K562 (cell line): Measurements from ENCODE around the gene HES3. TPM values are rescaled to one million over a fixed set of nuclear protein-coding genes. Genes with fewer than 3 reads are reported as not detected.
A peak's percentile ranks its signal among the peaks of the same experiment; 100 is the strongest.

ENCODE experiments used
- BHLHE40 ChIP-seq: IDR thresholded peaks from 2 replicates; pipeline ENCODE4 v1.6.1; 2011; ENCODE audit warnings: low read length, improper control_type of control experiment
- BRCA1 ChIP-seq, 2 experiments: fragments of 450-650 bp in 1 of 2; sonication (generic) in 1 of 2; formaldehyde crosslinking in 1 of 2; IDR thresholded peaks; 2 replicates each; pipeline versions ENCODE4 v1.5.0 to v1.6.1; 2017 to 2020; ENCODE audit warnings: mild to moderate bottlenecking in 1 of 2, missing genetic modification reagents in 1 of 2
- E2F6 ChIP-seq, 2 experiments: IDR thresholded peaks; 2 replicates each; pipeline ENCODE4 v1.6.1; 2011; ENCODE audit warnings: borderline replicate concordance in 1 of 2, control low read depth in 1 of 2, low read depth in 1 of 2, low read length in 1 of 2, mild to moderate bottlenecking in 1 of 2, mixed read lengths in 1 of 2, moderate library complexity in 1 of 2; ENCODE audit not compliant: insufficient read depth in 1 of 2, insufficient read length in 1 of 2, poor library complexity in 1 of 2, severe bottlenecking in 1 of 2; ENCODE audit errors: extremely low read depth in 1 of 2
- HDAC1 ChIP-seq, 2 experiments: fragments of 450-650 bp; IDR thresholded peaks; 2 replicates each; pipeline ENCODE4 v1.6.1; 2016 to 2017; ENCODE audit warnings: inconsistent platforms in 1 of 2, mild to moderate bottlenecking in 1 of 2, moderate library complexity in 1 of 2
- L3MBTL2 ChIP-seq: fragments of 450-650 bp; IDR thresholded peaks from 2 replicates; pipeline ENCODE4 v1.6.1; 2016; ENCODE audit warnings: mild to moderate bottlenecking, moderate library complexity
- MEF2A ChIP-seq: IDR thresholded peaks from 2 replicates; pipeline ENCODE4 v1.6.1; 2011; ENCODE audit warnings: low read depth, mild to moderate bottlenecking, low read length, moderate library complexity; ENCODE audit not compliant: control insufficient read depth
- MNT ChIP-seq, 2 experiments: fragments of 450-650 bp; conservative IDR thresholded peaks; 2 replicates each; pipeline ENCODE4 v1.6.1; 2017; ENCODE audit warnings: mild to moderate bottlenecking in 2 of 2, moderate library complexity in 2 of 2
- MYC ChIP-seq, 2 experiments: fragments of 250-450 bp in 1 of 2; sonication (Bioruptor Pico) in 1 of 2; IDR thresholded peaks; 2 replicates each; pipeline versions ENCODE4 v1.5.1 to v1.6.1; 2012 to 2021; ENCODE audit warnings: low read depth in 2 of 2, borderline replicate concordance in 1 of 2, improper control_type of control experiment in 1 of 2, low read length in 1 of 2, mild to moderate bottlenecking in 1 of 2, moderate library complexity in 1 of 2
- NFRKB ChIP-seq: fragments of 450-650 bp; IDR thresholded peaks from 2 replicates; pipeline ENCODE4 v1.6.1; 2016; ENCODE audit warnings: low read depth
- NKRF ChIP-seq: fragments of 450-650 bp; IDR thresholded peaks from 2 replicates; pipeline ENCODE4 v1.6.1; 2016; ENCODE audit warnings: borderline replicate concordance
- NR2C1 ChIP-seq, 2 experiments: fragments of 450-650 bp; IDR thresholded peaks; 2 replicates each; pipeline ENCODE4 v1.6.1; 2017; ENCODE audit warnings: mild to moderate bottlenecking in 2 of 2, antibody characterized with exemption in 1 of 2, inconsistent platforms in 1 of 2, missing compliant biosample characterization in 1 of 2, missing genetic modification characterization in 1 of 2
- PKNOX1 ChIP-seq: fragments of 450-650 bp; IDR thresholded peaks from 2 replicates; pipeline ENCODE4 v1.6.1; 2016
- RUNX1 ChIP-seq: sonication (generic); IDR thresholded peaks from 2 replicates; pipeline ENCODE4 v1.6.1; 2016; ENCODE audit warnings: antibody characterized with exemption, low read depth
- SP1 ChIP-seq: sonication (generic); formaldehyde crosslinking; IDR thresholded peaks from 2 replicates; pipeline ENCODE4 v1.8.1; 2022; ENCODE audit warnings: mild to moderate bottlenecking, missing genetic modification reagents
- ZBTB33 ChIP-seq: sonication (generic); formaldehyde crosslinking; IDR thresholded peaks from 2 replicates; pipeline ENCODE4 v1.8.1; 2023; ENCODE audit warnings: mild to moderate bottlenecking, missing genetic modification reagents
- ZNF311 ChIP-seq: fragments of 250-450 bp; sonication (Bioruptor Pico); IDR thresholded peaks from 2 replicates; pipeline ENCODE4 v1.4.0; 2020; ENCODE audit warnings: mild to moderate bottlenecking, moderate library complexity
- polyA plus RNA-seq, 8 experiments: library from polyadenylated mRNA; depleted of rRNA in 4 of 8; stranded (reverse) in 5 of 8; unstranded in 3 of 8; fragments of >200 nt; fragmentation: Nextera tagmentation in 2 of 8; fragmentation: Illumina TruSeq in 1 of 8; extraction: Ambion mirVana in 2 of 8; extraction: Trizol in 1 of 8; gene quantifications; 2 replicates each; pipeline versions ENCODE4 v1.2.1 to v1.2.3, GENCODE V29; 2011 to 2014; ENCODE audit warnings: inconsistent platforms in 1 of 8, missing spikeins in 1 of 8
- total RNA-seq, 7 experiments: library from RNA; depleted of rRNA in 6 of 7; stranded (reverse); fragments of >200 nt in 6 of 7; fragmentation: Illumina TruSeq in 2 of 7; extraction: Trizol in 2 of 7; gene quantifications; 2 replicates each; pipeline versions ENCODE4 v1.2.1 to v1.2.3, GENCODE V29; 2011 to 2021; ENCODE audit warnings: low replicate concordance in 1 of 7

Gene HES3
- total and polyA plus RNA-seq, 9 of the 15 experiments (the other 6 are each of a cell fraction or from before 2014, with no cell fraction given): not detected

- 0 out of 2 replicates have a peak, but pooled peaks have one; percentile 25 for TF ChIP-seq NKRF
- peak; percentile 34 to 79 for TF ChIP-seq E2F6 (IDR thresholded peaks at IDR 0.05; ENCODE audit: borderline replicate concordance in 1 of 2, extremely low read depth in 1 of 2, insufficient read depth in 1 of 2, insufficient read length in 1 of 2, low read depth in 1 of 2, low read length in 1 of 2, poor library complexity in 1 of 2, severe bottlenecking in 1 of 2)
- TF ChIP-seq MNT (conservative IDR thresholded peaks at IDR 0.05): peak in 1 of 2 experiments; percentile 73; a peak in 2 of 4 replicates
- peak; percentile 72 for TF ChIP-seq L3MBTL2
- peak; percentile 48; the same call in 1 of the 2 replicates for TF ChIP-seq ZBTB33 (CRISPR knock-in tag)
- TF ChIP-seq NR2C1 (IDR thresholded peaks at IDR 0.05): no peak
- peak; percentile 53; the same call in 1 of the 2 replicates for TF ChIP-seq NR2C1 (tag; IDR thresholded peaks at IDR 0.05)
- no peak for TF ChIP-seq RUNX1
- peak; percentile 85 for TF ChIP-seq MEF2A
- 0 out of 4 replicates have a peak, but pooled peaks of 1 of the 2 experiments have one; percentile 32 for TF ChIP-seq HDAC1 (IDR thresholded peaks at IDR 0.05)
- peak; percentile 53; the same call in 1 of the 2 replicates for TF ChIP-seq MYC (IDR thresholded peaks at IDR 0.05; ENCODE audit: low read depth, low read length)
- TF ChIP-seq MYC (CRISPR knock-in tag; IDR thresholded peaks at IDR 0.05; ENCODE audit: borderline replicate concordance, low read depth): no peak
- no peak for TF ChIP-seq BRCA1 (IDR thresholded peaks at IDR 0.05)
- TF ChIP-seq BRCA1 (CRISPR knock-in tag; IDR thresholded peaks at IDR 0.05): 0 out of 2 replicates have a peak, but pooled peaks have one; percentile 40
- TF ChIP-seq PKNOX1: 0 out of 2 replicates have a peak, but pooled peaks have one; percentile 7
- no peak for TF ChIP-seq SP1 (CRISPR knock-in tag)
- TF ChIP-seq ZNF311 (CRISPR knock-in tag): no peak
- peak; percentile 87 for TF ChIP-seq BHLHE40
- no peak for TF ChIP-seq NFRKB
These were observed 32.1 kb downstream of the HES3 start (continued) for GRCh38 chr1:6275826-6276782.
